GM13976 (cell line): ENCODE results near the gene OR9A2.

Source experiments
- DNase-seq: peaks from one replicate; pipeline ENCODE4 v3.0.0; 2012; ENCODE audit warnings: low spot score
- CTCF ChIP-seq: IDR thresholded peaks from 2 replicates; pipeline ENCODE4 v1.5.1; 2012; ENCODE audit warnings: borderline replicate concordance, mild to moderate bottlenecking; ENCODE audit not compliant: insufficient read depth; ENCODE audit errors: extremely low read depth, missing control alignments, control extremely low read depth
- in situ Hi-C: fragments of 300-500 bp; cut with MboI; formaldehyde crosslinking; loops from one replicate; pipeline ENCODE4 v1.12.0; 2022; ENCODE audit warnings: low sequenced_read_pairs, mixed read lengths, inconsistent platforms; ENCODE audit not compliant: unreplicated experiment

OR9A2 gene

GRCh38 chr7:143027683-143028082 lies 751 bp upstream of the OR9A2 start:
- no peak for DNase-seq
- in situ Hi-C loops = no loop called here
- TF ChIP-seq CTCF = no peak

GRCh38 chr7:143025371-143025770 lies 1.6 kb downstream of the OR9A2 start:
- TF ChIP-seq CTCF = no peak
- in situ Hi-C loops = no loop called here
- DNase-seq = no peak

- no peak for TF ChIP-seq CTCF
- in situ Hi-C loops = loop anchor here (25.0 kb wide), 1 partner anchor 386 kb away; no protein-coding TSS in a partner anchor
- no peak for DNase-seq
Observed at GRCh38 chr7:143023047-143023446, 3.9 kb downstream of the OR9A2 start.

GRCh38 chr7:143018931-143019330 lies 8.0 kb downstream of the OR9A2 start:
- no peak for DNase-seq
- in situ Hi-C loops = loop anchor here (25.0 kb wide), 1 partner anchor 382 kb away; no protein-coding TSS in a partner anchor
- TF ChIP-seq CTCF = no peak

- no peak for DNase-seq
- TF ChIP-seq CTCF = no peak
- in situ Hi-C loops = loop anchor here (25.0 kb wide), 1 partner anchor 380 kb away; no protein-coding TSS in a partner anchor
Observed at GRCh38 chr7:143016996-143017395, 9.9 kb downstream of the OR9A2 start.

GRCh38 chr7:143015926-143016490 lies 10.9 kb downstream of the OR9A2 start:
- no peak for DNase-seq
- in situ Hi-C loops = loop anchor here (25.0 kb wide), 1 partner anchor 379 kb away; no protein-coding TSS in a partner anchor
- TF ChIP-seq CTCF = no peak
